HG02852 (cell line): ENCODE data around the gene GSK3A.

ENCODE experiments used
- ATAC-seq: cut with Tn5 transposase; IDR thresholded peaks from one replicate; pipeline ENCODE4 v1.9.1; 2021; ENCODE audit warnings: mild to moderate bottlenecking, moderate library complexity; ENCODE audit not compliant: unreplicated experiment

GSK3A gene

GRCh38 chr19:42201489-42202289, 40.7 kb downstream of the GSK3A start:
- ATAC-seq, result no peak

- ATAC-seq, result no peak
Observed at GRCh38 chr19:42200116-42200715, 42.2 kb downstream of the GSK3A start.

- ATAC-seq, result peak; percentile 46
Observed at GRCh38 chr19:42199440-42200115, 42.8 kb downstream of the GSK3A start.

- peak; percentile 41 for ATAC-seq
Observed at GRCh38 chr19:42198676-42199439, 43.5 kb downstream of the GSK3A start.

GRCh38 chr19:42197375-42197817, 45.0 kb downstream of the GSK3A start:
- no peak for ATAC-seq

GRCh38 chr19:42196011-42197001, 46.1 kb downstream of the GSK3A start:
- ATAC-seq, result no peak

GRCh38 chr19:42193706-42194105, 48.7 kb downstream of the GSK3A start:
- ATAC-seq, result no peak

- ATAC-seq, result no peak
Observed at GRCh38 chr19:42193294-42193693, 49.1 kb downstream of the GSK3A start.

GRCh38 chr19:42191855-42192254, 50.5 kb downstream of the GSK3A start:
- no peak for ATAC-seq

GRCh38 chr19:42191330-42191729, 51.1 kb downstream of the GSK3A start:
- ATAC-seq, result no peak

- no peak for ATAC-seq
Observed at GRCh38 chr19:42189133-42189532, 53.3 kb downstream of the GSK3A start.

GRCh38 chr19:42188665-42189064, 53.7 kb downstream of the GSK3A start:
- no peak for ATAC-seq

- ATAC-seq, result no peak
Observed at GRCh38 chr19:42185277-42185676, 57.1 kb downstream of the GSK3A start.

- ATAC-seq, result no peak
Observed at GRCh38 chr19:42184401-42184861, 58.0 kb downstream of the GSK3A start.
